NCI-H2227 treated with DMSO at 0.1 percent for 48 hours (cell line): ENCODE measurements around the gene KRT5.

Experiments used
- DNase-seq: peaks from one replicate; lab custom pipeline; 2025; lab: John Stamatoyannopoulos, UW

The KRT5 gene

GRCh38 chr12:52537101-52537500 is 16.9 kb upstream of the KRT5 start:
- no peak for DNase-seq

- no peak for DNase-seq
Observed at GRCh38 chr12:52535574-52535973, 15.4 kb upstream of the KRT5 start.

GRCh38 chr12:52534482-52534881 is 14.3 kb upstream of the KRT5 start:
- no peak for DNase-seq

GRCh38 chr12:52533686-52534470 is 13.7 kb upstream of the KRT5 start:
- DNase-seq, result no peak

GRCh38 chr12:52532636-52533035 is 12.4 kb upstream of the KRT5 start:
- DNase-seq, result no peak

GRCh38 chr12:52531566-52532300 is 11.5 kb upstream of the KRT5 start:
- no peak for DNase-seq

- DNase-seq, result no peak
Observed at GRCh38 chr12:52530905-52531304, 10.7 kb upstream of the KRT5 start.

GRCh38 chr12:52530366-52530765 is 10.2 kb upstream of the KRT5 start:
- no peak for DNase-seq

GRCh38 chr12:52529846-52530245 is 9.7 kb upstream of the KRT5 start:
- no peak for DNase-seq

- no peak for DNase-seq
Observed at GRCh38 chr12:52529417-52529816, 9.2 kb upstream of the KRT5 start.

GRCh38 chr12:52528641-52529143 is 8.5 kb upstream of the KRT5 start:
- DNase-seq, result no peak

GRCh38 chr12:52527121-52527800 is 7.1 kb upstream of the KRT5 start:
- DNase-seq, result no peak

GRCh38 chr12:52526511-52526951 is 6.3 kb upstream of the KRT5 start:
- no peak for DNase-seq

- no peak for DNase-seq
Observed at GRCh38 chr12:52525661-52526499, 5.7 kb upstream of the KRT5 start.

- no peak for DNase-seq
Observed at GRCh38 chr12:52524898-52525591, 4.9 kb upstream of the KRT5 start.

GRCh38 chr12:52524241-52524897 is 4.2 kb upstream of the KRT5 start:
- DNase-seq, result no peak

GRCh38 chr12:52523824-52524223 is 3.6 kb upstream of the KRT5 start:
- no peak for DNase-seq

- DNase-seq, result no peak
Observed at GRCh38 chr12:52522346-52523011, 2.3 kb upstream of the KRT5 start.

GRCh38 chr12:52521568-52522266 is 1.5 kb upstream of the KRT5 start:
- no peak for DNase-seq
